K562 (cell line): ENCODE data around the gene CTSO. TPM values are rescaled to one million over a fixed set of nuclear protein-coding genes. Genes with fewer than 3 reads are reported as not detected.

ENCODE experiments used
- ATAC-seq: fragments of 200-7000 bp; cut with Tn5 transposase; 3 replicates; pipeline ENCODE4 v1.9.1; 2020; ENCODE audit warnings: moderate library complexity
- BruUV-seq: library from RNA; stranded (reverse); fragments of 400-500 nt; replicated peaks from 2 replicates; lab custom pipeline; 2021; lab: Mats Ljungman, UMichigan
- CTCF ChIA-PET: fragments of 300-600 bp; formaldehyde crosslinking; extraction: SDS; loops from one replicate; lab custom pipeline; 2021; ENCODE audit warnings: low intra/inter-chr PET ratio; lab: Yijun Ruan, JAX
- POLR2A ChIA-PET: fragments of 300-600, 350-650 bp; sonication (Branson Sonifier 250); formaldehyde crosslinking; extraction: SDS; loops from one replicate; lab custom pipeline; 2021; ENCODE audit warnings: antibody characterized with exemption, inconsistent platforms; lab: Yijun Ruan, JAX
- DNase-seq, 4 experiments: peaks; one replicate each; pipeline versions ENCODE4 v3.0.0 to v3.0.0-alpha.2; 2011 to 2018; ENCODE audit warnings: low spot score in 3 of 4, mixed read lengths in 3 of 4; ENCODE audit errors: extremely low read depth in 1 of 4
- FAIRE-seq: peaks from 2 replicates; lab custom pipeline; 2011; peaks lifted over from hg19 to GRCh38; lab: Jason Lieb, UNC
- H2AFZ ChIP-seq: 2 replicates; pipeline ENCODE4 v1.6.0; 2011; ENCODE audit warnings: low read depth, low read length, control low read depth, inconsistent platforms
- H3K27ac ChIP-seq: fragments of 200-600 bp; 3 replicates; pipeline ENCODE4 v1.8.0; 2011; ENCODE audit warnings: low read depth, mild to moderate bottlenecking, control low read depth, inconsistent platforms, low read length, moderate library complexity, mixed read lengths; ENCODE audit errors: extremely low read depth
- H3K27me3 ChIP-seq, 2 experiments: fragments of 300-600 bp in 1 of 2; 2 replicates in 1 of 2; 3 replicates in 1 of 2; pipeline versions ENCODE4 v1.6.0 to v1.8.0; 2011; ENCODE audit warnings: inconsistent platforms in 2 of 2, low read length in 2 of 2, mild to moderate bottlenecking in 1 of 2, mixed read lengths in 1 of 2, moderate library complexity in 1 of 2; ENCODE audit not compliant: control insufficient read depth in 2 of 2, insufficient read depth in 2 of 2
- H3K36me3 ChIP-seq: fragments of 300-600 bp; 3 replicates; pipeline ENCODE4 v1.8.0; 2011; ENCODE audit warnings: mild to moderate bottlenecking, low read length, inconsistent platforms; ENCODE audit not compliant: control insufficient read depth, insufficient read depth
- H3K4me1 ChIP-seq, 2 experiments: fragments of 200-600 bp in 1 of 2; replicated peaks in 1 of 2; 2 replicates in 1 of 2; 3 replicates in 1 of 2; pipeline versions ENCODE4 v1.5.1 to v1.8.0; 2011; ENCODE audit warnings: inconsistent platforms in 2 of 2, low read length in 2 of 2, mild to moderate bottlenecking in 1 of 2, mixed read lengths in 1 of 2, moderate library complexity in 1 of 2; ENCODE audit not compliant: control insufficient read depth in 2 of 2, insufficient read depth in 2 of 2
- H3K4me2 ChIP-seq: 2 replicates; pipeline ENCODE4 v1.6.1; 2011; ENCODE audit warnings: low read length, control low read depth, inconsistent platforms, mixed read lengths; ENCODE audit not compliant: insufficient read depth
- H3K4me3 ChIP-seq: fragments of 200-600 bp; sonication (generic), shearing (Covaris generic); 2 replicates; pipeline ENCODE4 v1.5.1; 2016; ENCODE audit warnings: control low read depth, inconsistent platforms
- H3K79me2 ChIP-seq: fragments of 200-600 bp; 3 replicates; pipeline ENCODE4 v1.8.0; 2011; ENCODE audit warnings: low read length, inconsistent platforms; ENCODE audit not compliant: control insufficient read depth, insufficient read depth
- H3K9ac ChIP-seq, 2 experiments: 2 replicates each; pipeline versions ENCODE4 v1.6.0 to v1.6.1; 2011; ENCODE audit warnings: low read depth in 2 of 2, low read length in 2 of 2, control low read depth in 1 of 2, inconsistent platforms in 1 of 2, mild to moderate bottlenecking in 1 of 2, mixed read lengths in 1 of 2; ENCODE audit not compliant: insufficient read depth in 1 of 2
- H3K9me1 ChIP-seq: one replicate; pipeline ENCODE4 v1.6.0; 2011; ENCODE audit warnings: inconsistent platforms, mild to moderate bottlenecking, low read length, moderate library complexity; ENCODE audit not compliant: control insufficient read depth, insufficient read depth
- H3K9me3 ChIP-seq: replicated peaks from 2 replicates; pipeline ENCODE4 v1.5.1; 2011; ENCODE audit warnings: low read depth, low read length, inconsistent platforms; ENCODE audit not compliant: control insufficient read depth, insufficient read depth
- H4K20me1 ChIP-seq: replicated peaks from 2 replicates; pipeline ENCODE4 v1.6.1; 2011; ENCODE audit warnings: low read length, inconsistent platforms, mixed read lengths; ENCODE audit not compliant: control insufficient read depth, insufficient read depth
- ADNP ChIP-seq: fragments of 200-800 bp; sonication (Bioruptor generic); IDR thresholded peaks from 2 replicates; pipeline ENCODE4 v1.6.1; 2016; ENCODE audit warnings: missing genetic modification characterization, missing compliant biosample characterization
- ESRRA ChIP-seq: fragments of 450-650 bp; IDR thresholded peaks from 2 replicates; pipeline ENCODE4 v1.6.1; 2014; ENCODE audit warnings: low read depth, mild to moderate bottlenecking, moderate library complexity, borderline replicate concordance
- FOXK1 ChIP-seq: sonication (generic); formaldehyde crosslinking; IDR thresholded peaks from 2 replicates; pipeline ENCODE4 v1.8.0; 2022; ENCODE audit warnings: missing genetic modification reagents, mild to moderate bottlenecking, borderline replicate concordance
- IRF2 ChIP-seq: sonication (generic); formaldehyde crosslinking; IDR thresholded peaks from 2 replicates; pipeline ENCODE4 v1.8.1; 2022; ENCODE audit warnings: mild to moderate bottlenecking, missing genetic modification reagents
- MYNN ChIP-seq, 2 experiments: sonication (generic); formaldehyde crosslinking in 1 of 2; IDR thresholded peaks; 2 replicates each; pipeline versions ENCODE4 v1.5.0 to v1.6.1; 2016 to 2020; ENCODE audit warnings: antibody characterized with exemption in 1 of 2, missing genetic modification reagents in 1 of 2
- NFXL1 ChIP-seq: fragments of 450-650 bp; formaldehyde crosslinking; IDR thresholded peaks from 2 replicates; pipeline ENCODE4 v1.4.0; 2021; ENCODE audit warnings: mild to moderate bottlenecking
- NKRF ChIP-seq: fragments of 450-650 bp; IDR thresholded peaks from 2 replicates; pipeline ENCODE4 v1.6.1; 2016; ENCODE audit warnings: borderline replicate concordance
- TAL1 ChIP-seq: fragments of 450-650 bp; IDR thresholded peaks from 2 replicates; pipeline ENCODE4 v1.6.1; 2016; ENCODE audit warnings: mild to moderate bottlenecking
- TBP ChIP-seq: optimal IDR thresholded peaks from 2 replicates; pipeline ENCODE3; 2011; ENCODE audit warnings: low read depth, low read length, improper control_type of control experiment
- ZC3H8 ChIP-seq: fragments of 450-650 bp; IDR thresholded peaks from 2 replicates; pipeline ENCODE4 v1.6.1; 2017
- ZKSCAN3 ChIP-seq: fragments of 250-450 bp; sonication (Bioruptor Pico); IDR thresholded peaks from 2 replicates; pipeline ENCODE4 v1.4.0; 2020
- ZNF184 ChIP-seq: sonication (generic); formaldehyde crosslinking; IDR thresholded peaks from 2 replicates; pipeline ENCODE4 v1.5.0; 2020; ENCODE audit warnings: missing genetic modification reagents
- ZNF232 ChIP-seq: sonication (generic); formaldehyde crosslinking; IDR thresholded peaks from 2 replicates; pipeline ENCODE4 v1.8.0; 2022; ENCODE audit warnings: mild to moderate bottlenecking, missing genetic modification reagents
- ZNF41 ChIP-seq: fragments of 250-450 bp; sonication (Bioruptor Pico); conservative IDR thresholded peaks from 2 replicates; pipeline ENCODE4 v1.4.0; 2020; ENCODE audit warnings: mild to moderate bottlenecking
- WGBS: fragments of 100-300 bp; shearing (Covaris generic); methylation state at CpG from one replicate; pipeline ENCODE4 v1.1.6; 2016; ENCODE audit warnings: low coverage, mixed read lengths; ENCODE audit not compliant: insufficient coverage; ENCODE audit errors: missing lambda C conversion rate; 5-methylcytosine and 5-hydroxymethylcytosine counted together
- in situ Hi-C: fragments of 300-500 bp; cut with MboI; formaldehyde crosslinking; loops from 4 replicates; pipeline ENCODE4 v1.15.0; 2018; ENCODE audit warnings: inconsistent platforms, mixed read lengths
- intact Hi-C: fragments of 100-400 bp; cut with micrococcal nuclease; formaldehyde crosslinking; loops from 2 replicates; pipeline ENCODE4 v1.14.2; 2022
- polyA plus RNA-seq, 8 experiments: library from polyadenylated mRNA; depleted of rRNA in 4 of 8; stranded (reverse) in 5 of 8; unstranded in 3 of 8; fragments of >200 nt; fragmentation: Nextera tagmentation in 2 of 8; fragmentation: Illumina TruSeq in 1 of 8; extraction: Ambion mirVana in 2 of 8; extraction: Trizol in 1 of 8; gene quantifications; 2 replicates each; pipeline versions ENCODE4 v1.2.1 to v1.2.3, GENCODE V29; 2011 to 2014; ENCODE audit warnings: inconsistent platforms in 1 of 8, missing spikeins in 1 of 8
- total RNA-seq, 7 experiments: library from RNA; depleted of rRNA in 6 of 7; stranded (reverse); fragments of >200 nt in 6 of 7; fragmentation: Illumina TruSeq in 2 of 7; extraction: Trizol in 2 of 7; gene quantifications; 2 replicates each; pipeline versions ENCODE4 v1.2.1 to v1.2.3, GENCODE V29; 2011 to 2021; ENCODE audit warnings: low replicate concordance in 1 of 7
- TF ChIP-seq, protein P1 (sequence below): fragments of 250-450 bp; sonication (Bioruptor Pico); IDR thresholded peaks from 2 replicates; pipeline ENCODE4 v1.5.0; 2021; ENCODE audit warnings: mild to moderate bottlenecking, moderate library complexity

Gene CTSO
- total and polyA plus RNA-seq, 9 of the 15 experiments (the other 6 are each of a cell fraction or from before 2014, with no cell fraction given): 0.03 to 0.07 (median 0.04) TPM; not detected in 5

DNA sequence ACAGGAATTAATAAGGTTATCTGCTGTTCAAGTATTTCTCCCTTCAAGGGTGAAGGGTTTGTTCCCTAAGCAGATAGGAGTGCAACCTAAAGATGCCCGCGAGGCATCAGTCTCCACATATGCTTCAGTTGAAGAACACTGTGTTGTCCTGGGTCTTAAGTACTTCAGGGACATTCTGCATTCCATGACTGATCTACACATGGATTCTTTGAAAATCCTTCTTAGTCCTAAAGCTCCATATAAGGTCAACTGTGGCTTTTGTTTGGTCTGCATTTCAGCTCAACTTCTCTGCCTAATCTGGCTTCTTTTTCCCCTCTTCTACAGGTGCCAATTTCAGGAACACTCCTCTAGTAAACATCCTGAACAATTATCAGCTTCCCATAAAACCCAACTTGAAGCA, 21.8 kb upstream of the CTSO start (continued):
- TF ChIP-seq, protein P1, sequence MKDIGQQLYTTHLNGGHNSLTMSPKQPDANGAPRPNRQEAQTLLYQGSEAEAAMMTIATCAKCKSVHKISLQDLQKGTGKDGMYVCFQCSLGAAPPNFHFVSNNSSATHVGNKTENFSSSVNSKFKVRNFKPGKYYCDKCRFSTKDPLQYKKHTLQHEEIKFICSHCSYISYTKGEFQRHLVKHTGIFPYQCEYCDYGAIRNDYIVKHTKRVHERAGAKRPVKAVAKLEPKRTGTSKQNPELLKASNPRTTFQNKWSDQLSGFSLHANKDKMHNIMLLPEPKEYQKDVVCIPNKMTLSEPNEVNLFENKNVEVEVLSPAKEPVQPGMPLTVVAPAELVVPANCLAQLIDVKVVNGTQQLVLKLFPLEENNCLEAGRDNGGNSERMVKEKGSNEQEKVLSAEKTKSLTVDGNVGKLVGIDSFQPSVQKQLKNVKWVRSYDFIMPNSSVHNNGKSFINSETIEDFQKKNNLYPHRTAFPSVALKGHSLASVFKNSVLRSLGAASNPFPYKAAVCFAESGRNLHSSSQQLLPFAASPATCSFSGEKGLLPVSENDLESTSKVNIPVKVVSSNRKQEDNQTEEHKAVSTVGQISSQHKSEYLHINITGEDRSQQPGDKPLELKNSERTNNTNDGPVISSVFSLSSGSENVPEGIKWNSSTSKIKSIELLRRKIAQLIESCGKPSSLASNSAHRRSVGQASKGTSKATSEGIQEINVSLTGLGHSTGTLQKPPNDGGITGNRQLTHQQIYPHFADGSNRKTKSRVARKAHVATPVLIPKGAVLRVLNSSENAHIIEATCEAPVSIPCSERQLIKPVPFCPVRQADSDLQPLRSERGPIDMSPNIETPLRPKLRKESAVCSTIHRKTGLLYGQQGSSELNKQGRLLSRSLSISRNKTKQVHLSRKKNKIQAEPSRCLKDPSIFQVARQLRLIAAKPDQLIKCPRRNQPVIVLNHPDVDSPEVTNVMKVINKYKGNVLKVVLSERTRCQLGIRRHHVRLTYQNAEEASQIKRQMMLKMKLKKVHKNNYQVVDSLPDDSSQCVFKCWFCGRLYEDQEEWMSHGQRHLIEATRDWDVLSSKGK (CRISPR knock-in tag): no peak
- TF ChIP-seq ZC3H8 (no peak), FOXK1 (no peak), ZNF41 (CRISPR knock-in tag) (no peak)
- TF ChIP-seq, all 486 proteins: peak for 0

DNA sequence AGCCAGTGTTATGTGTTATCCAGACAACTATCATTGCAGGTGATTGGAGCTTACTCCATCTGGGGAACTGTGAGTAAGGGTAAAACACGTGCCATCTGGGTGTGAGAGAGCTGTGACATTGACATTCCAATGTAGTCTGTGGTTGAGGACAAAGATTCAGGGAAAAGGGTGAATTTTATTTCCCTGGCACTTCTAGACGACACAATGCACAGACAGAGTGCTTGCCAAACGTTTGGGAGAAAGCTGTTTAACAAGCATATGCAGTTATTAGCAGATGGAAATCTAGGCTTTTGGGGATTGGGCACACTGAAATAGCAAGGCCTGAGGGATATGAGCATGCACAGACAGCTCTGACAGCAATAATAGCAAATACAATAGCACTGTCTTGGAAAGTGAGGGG, 21.3 kb upstream of the CTSO start:
- intact Hi-C loops (no loop called here), in situ Hi-C loops (no loop called here)
- FAIRE-seq (no peak), DNase-seq (no peak), ATAC-seq (no peak)
- no peaks in the 10 kb centered on the region for H3K4me1 ChIP-seq
- no TSS peak for BruUV-seq
- TF ChIP-seq ESRRA: no peak
- no peak for TF ChIP-seq ADNP (tag)
- no peak for TF ChIP-seq TAL1
- TF ChIP-seq ZKSCAN3 (CRISPR knock-in tag): no peak
- no peak for TF ChIP-seq MYNN (IDR thresholded peaks at IDR 0.05)
- no peak for TF ChIP-seq MYNN (CRISPR knock-in tag; IDR thresholded peaks at IDR 0.05)
- no peak for TF ChIP-seq NFXL1 (CRISPR knock-in tag)
- TF ChIP-seq ZNF232 (CRISPR knock-in tag): no peak
- TF ChIP-seq NKRF: no peak
- no peak for TF ChIP-seq IRF2
- no peak for TF ChIP-seq ZNF184 (CRISPR knock-in tag)
- no peak for TF ChIP-seq TBP
- no peak overlapping the region for H3K4me3 ChIP-seq
- H3K9me3 ChIP-seq: no peaks in the 10 kb centered on the region
- H3K9me1 ChIP-seq: no peaks in the 10 kb centered on the region
- H3K9ac ChIP-seq: no peak overlapping the region
- H3K4me2 ChIP-seq: no peak overlapping the region
- no peaks in the 10 kb centered on the region for H3K36me3 ChIP-seq
- H2AFZ ChIP-seq: no peak overlapping the region
- no peaks in the 10 kb centered on the region for H3K27me3 ChIP-seq
- CTCF ChIA-PET: no interaction called here
- POLR2A ChIA-PET: no interaction called here
- no peaks in the 10 kb centered on the region for H3K79me2 ChIP-seq
- no peak overlapping the region for H3K27ac ChIP-seq
- WGBS: 0% methylated on average over 3 of the region's 3 CpGs
- H4K20me1 ChIP-seq: no peaks in the 10 kb centered on the region
